IMR-90 (cell line): ENCODE measurements around the gene FAXDC2. TPM values are rescaled to one million over a fixed set of nuclear protein-coding genes. Genes with fewer than 3 reads are reported as not detected.
A peak's percentile ranks its signal among the peaks of the same experiment; 100 is the strongest.

Source experiments
- ATAC-seq: fragments of 200-7000 bp; cut with Tn5 transposase; 2 replicates; pipeline ENCODE4 v1.9.1; 2020; ENCODE audit warnings: low read depth, mild to moderate bottlenecking, moderate library complexity
- BruUV-seq: library from RNA; stranded (reverse); fragments of 400-500 nt; replicated peaks from 2 replicates; lab custom pipeline; 2021; lab: Mats Ljungman, UMichigan
- CTCF ChIA-PET: fragments of 300-600 bp; formaldehyde crosslinking; extraction: SDS; loops from one replicate; lab custom pipeline; 2021; ENCODE audit warnings: antibody characterized with exemption; lab: Yijun Ruan, JAX
- POLR2A ChIA-PET: fragments of 300-600 bp; sonication (Branson Sonifier 250); formaldehyde crosslinking; loops from one replicate; lab custom pipeline; 2022; ENCODE audit warnings: antibody characterized with exemption; ENCODE audit not compliant: unreplicated experiment; lab: Charles Lee
- DNase-seq: peaks from one replicate; pipeline ENCODE4 v3.0.0; 2013
- H2AFZ ChIP-seq: replicated peaks from 2 replicates; pipeline ENCODE3; 2013; ENCODE audit warnings: low read length, mild to moderate bottlenecking; ENCODE audit not compliant: poor library complexity
- H2AK5ac ChIP-seq: 2 replicates; pipeline ENCODE4 v1.6.1; 2013; ENCODE audit warnings: low read depth, low read length, inconsistent platforms
- H2AK9ac ChIP-seq: replicated peaks from 2 replicates; pipeline ENCODE3; 2013; ENCODE audit warnings: mild to moderate bottlenecking, low read depth, low read length, moderate library complexity; ENCODE audit not compliant: poor library complexity
- H2BK120ac ChIP-seq: 2 replicates; pipeline ENCODE4 v1.6.1; 2013; ENCODE audit warnings: low read depth, low read length, inconsistent platforms
- H2BK15ac ChIP-seq: 3 replicates; pipeline ENCODE4 v1.6.1; 2013; ENCODE audit warnings: low read depth, low read length, inconsistent platforms
- H2BK20ac ChIP-seq: 2 replicates; pipeline ENCODE4 v1.6.1; 2013; ENCODE audit warnings: low read depth, mild to moderate bottlenecking, inconsistent platforms, low read length, moderate library complexity
- H2BK5ac ChIP-seq: 2 replicates; pipeline ENCODE4 v1.6.1; 2013; ENCODE audit warnings: mild to moderate bottlenecking, low read depth, low read length, inconsistent platforms; ENCODE audit not compliant: poor library complexity, severe bottlenecking
- H3K14ac ChIP-seq: replicated peaks from 2 replicates; pipeline ENCODE4 v1.6.1; 2013; ENCODE audit warnings: low read depth, low read length, inconsistent platforms
- H3K18ac ChIP-seq: 2 replicates; pipeline ENCODE4 v1.6.1; 2013; ENCODE audit warnings: low read depth, low read length, control low read depth
- H3K23ac ChIP-seq: 2 replicates; pipeline ENCODE4 v1.6.1; 2013; ENCODE audit warnings: low read depth, low read length, inconsistent platforms
- H3K27ac ChIP-seq: 2 replicates; pipeline ENCODE4 v1.5.1; 2013; ENCODE audit warnings: mild to moderate bottlenecking, control low read depth, low read length; ENCODE audit not compliant: insufficient read depth
- H3K27me3 ChIP-seq: 2 replicates; pipeline ENCODE4 v1.6.1; 2013; ENCODE audit warnings: low read length; ENCODE audit not compliant: control insufficient read depth, insufficient read depth
- H3K36me3 ChIP-seq: 2 replicates; pipeline ENCODE4 v1.6.1; 2013; ENCODE audit warnings: low read length, mixed read lengths; ENCODE audit not compliant: control insufficient read depth, insufficient read depth
- H3K4ac ChIP-seq: 2 replicates; pipeline ENCODE4 v1.6.1; 2013; ENCODE audit warnings: low read depth, low read length, inconsistent platforms
- H3K4me1 ChIP-seq: 2 replicates; pipeline ENCODE4 v1.6.1; 2013; ENCODE audit warnings: low read length, mixed read lengths; ENCODE audit not compliant: control insufficient read depth, insufficient read depth
- H3K4me2 ChIP-seq: 2 replicates; pipeline ENCODE4 v1.6.1; 2013; ENCODE audit warnings: low read depth, mild to moderate bottlenecking, control low read depth, low read length, moderate library complexity
- H3K4me3 ChIP-seq: 2 replicates; pipeline ENCODE4 v1.5.1; 2013; ENCODE audit warnings: low read depth, mild to moderate bottlenecking, control low read depth, low read length, moderate library complexity; ENCODE audit not compliant: insufficient read depth
- H3K56ac ChIP-seq: 2 replicates; pipeline ENCODE4 v1.6.1; 2013; ENCODE audit warnings: low read length, inconsistent platforms; ENCODE audit not compliant: insufficient read depth; ENCODE audit errors: extremely low read depth
- H3K79me1 ChIP-seq, 2 experiments: 2 replicates each; pipeline ENCODE4 v1.6.1; 2013; ENCODE audit warnings: low read length in 2 of 2, inconsistent platforms in 1 of 2, low read depth in 1 of 2
- H3K9ac ChIP-seq: 2 replicates; pipeline ENCODE4 v1.6.1; 2013; ENCODE audit warnings: low read depth, low read length, control low read depth
- H3K9me1 ChIP-seq: 2 replicates; pipeline ENCODE4 v1.6.1; 2013; ENCODE audit warnings: low read length, inconsistent platforms; ENCODE audit not compliant: insufficient read depth
- H3K9me3 ChIP-seq: 2 replicates; pipeline ENCODE4 v1.6.1; 2013; ENCODE audit warnings: low read length; ENCODE audit not compliant: control insufficient read depth, insufficient read depth
- H4K20me1 ChIP-seq: 2 replicates; pipeline ENCODE4 v1.6.1; 2013; ENCODE audit warnings: low read length, inconsistent platforms; ENCODE audit not compliant: insufficient read depth
- H4K5ac ChIP-seq: 2 replicates; pipeline ENCODE4 v1.6.1; 2013; ENCODE audit warnings: mild to moderate bottlenecking, low read depth, low read length, control low read depth
- H4K8ac ChIP-seq, 2 experiments: 2 replicates each; pipeline ENCODE4 v1.6.1; 2013; ENCODE audit warnings: low read depth in 2 of 2, low read length in 2 of 2, control low read depth in 1 of 2, inconsistent platforms in 1 of 2
- H4K91ac ChIP-seq: 2 replicates; pipeline ENCODE4 v1.6.1; 2013; ENCODE audit warnings: low read depth, low read length, inconsistent platforms; ENCODE audit not compliant: insufficient read depth
- BHLHE40 ChIP-seq: fragments of 150-350 bp; IDR thresholded peaks from 2 replicates; pipeline ENCODE4 v1.6.1; 2016; ENCODE audit warnings: mild to moderate bottlenecking, low read depth, low read length
- CEBPB ChIP-seq: IDR thresholded peaks from 2 replicates; pipeline ENCODE4 v1.6.1; 2012; ENCODE audit warnings: low read depth, low read length, improper control_type of control experiment
- CHD1 ChIP-seq: IDR thresholded peaks from 2 replicates; pipeline ENCODE4 v1.6.1; 2012; ENCODE audit warnings: low read depth, low read length, improper control_type of control experiment
- MAFK ChIP-seq: IDR thresholded peaks from 2 replicates; pipeline ENCODE4 v1.6.1; 2012; ENCODE audit warnings: low read depth, low read length, improper control_type of control experiment
- MAZ ChIP-seq: IDR thresholded peaks from 2 replicates; pipeline ENCODE4 v1.6.1; 2012; ENCODE audit warnings: low read depth, mild to moderate bottlenecking, low read length, improper control_type of control experiment, moderate library complexity, borderline replicate concordance
- MXI1 ChIP-seq: IDR thresholded peaks from 2 replicates; pipeline ENCODE4 v1.6.1; 2012; ENCODE audit warnings: low read depth, mild to moderate bottlenecking, low read length, moderate library complexity, borderline replicate concordance
- POLR2A ChIP-seq: IDR thresholded peaks from 2 replicates; pipeline ENCODE4 v1.6.1; 2012; ENCODE audit warnings: mild to moderate bottlenecking, low read depth, low read length
- RAD21 ChIP-seq: IDR thresholded peaks from 2 replicates; pipeline ENCODE4 v1.6.1; 2012; ENCODE audit warnings: low read length, improper control_type of control experiment
- RCOR1 ChIP-seq: IDR thresholded peaks from 2 replicates; pipeline ENCODE4 v1.6.1; 2012; ENCODE audit warnings: mild to moderate bottlenecking, low read length, improper control_type of control experiment; ENCODE audit not compliant: insufficient replicate concordance
- RFX5 ChIP-seq: IDR thresholded peaks from 2 replicates; pipeline ENCODE4 v1.8.0; 2012; ENCODE audit warnings: low read depth, mild to moderate bottlenecking, low read length, moderate library complexity
- SMC3 ChIP-seq: fragments of 150-350 bp; IDR thresholded peaks from 2 replicates; pipeline ENCODE4 v1.6.1; 2016; ENCODE audit warnings: low read depth, mild to moderate bottlenecking, antibody characterized with exemption, low read length, moderate library complexity
- WGBS, 2 experiments: methylation state at CpG; one replicate each; pipeline versions ENCODE4 v1.1.5 to v1.1.7; 2013; ENCODE audit warnings: missing lambda C conversion rate in 2 of 2; ENCODE audit not compliant: insufficient read length in 1 of 2; ENCODE audit errors: extremely low coverage in 2 of 2; 5-methylcytosine and 5-hydroxymethylcytosine counted together
- dilution Hi-C: fragments of 300-500 bp; cut with HindIII; formaldehyde crosslinking; loops from one replicate; pipeline ENCODE4 v1.14.3; 2018; ENCODE audit warnings: low sequenced_read_pairs; ENCODE audit not compliant: unreplicated experiment
- in situ Hi-C: fragments of 300-500 bp; cut with MboI; formaldehyde crosslinking; loops from 3 replicates; pipeline ENCODE4 v1.14.3; 2019; ENCODE audit warnings: low sequenced_read_pairs, inconsistent platforms, mixed read lengths
- intact Hi-C: fragments of 100-400 bp; cut with micrococcal nuclease; formaldehyde crosslinking; loops from 2 replicates; pipeline ENCODE4 v1.10.0; 2022
- polyA plus RNA-seq, 3 experiments: library from polyadenylated mRNA; depleted of rRNA; stranded (reverse); fragments of >200 nt; gene quantifications; 2 replicates each; pipeline ENCODE4 v1.2.3, GENCODE V29; 2012; ENCODE audit warnings: low replicate concordance in 1 of 3
- total RNA-seq: library from RNA; depleted of rRNA; stranded (reverse); fragments of >200 nt; gene quantifications from 2 replicates; pipeline ENCODE4 v1.2.3, GENCODE V29; 2012
- TF ChIP-seq, protein P1 (sequence below): fragments of 150-350 bp; IDR thresholded peaks from 2 replicates; pipeline ENCODE4 v1.6.1; 2016; ENCODE audit warnings: low read depth, mild to moderate bottlenecking, low read length, moderate library complexity, borderline replicate concordance
- TF ChIP-seq, protein P2 (sequence below): fragments of 150-350 bp; IDR thresholded peaks from 2 replicates; pipeline ENCODE4 v1.6.1; 2017; ENCODE audit warnings: mild to moderate bottlenecking, antibody characterized with exemption, low read length, low read depth

FAXDC2 gene
- total and polyA plus RNA-seq, 2 of the 4 experiments (the other 2 are of a cell fraction) = 4.3 to 8.9 TPM

DNA sequence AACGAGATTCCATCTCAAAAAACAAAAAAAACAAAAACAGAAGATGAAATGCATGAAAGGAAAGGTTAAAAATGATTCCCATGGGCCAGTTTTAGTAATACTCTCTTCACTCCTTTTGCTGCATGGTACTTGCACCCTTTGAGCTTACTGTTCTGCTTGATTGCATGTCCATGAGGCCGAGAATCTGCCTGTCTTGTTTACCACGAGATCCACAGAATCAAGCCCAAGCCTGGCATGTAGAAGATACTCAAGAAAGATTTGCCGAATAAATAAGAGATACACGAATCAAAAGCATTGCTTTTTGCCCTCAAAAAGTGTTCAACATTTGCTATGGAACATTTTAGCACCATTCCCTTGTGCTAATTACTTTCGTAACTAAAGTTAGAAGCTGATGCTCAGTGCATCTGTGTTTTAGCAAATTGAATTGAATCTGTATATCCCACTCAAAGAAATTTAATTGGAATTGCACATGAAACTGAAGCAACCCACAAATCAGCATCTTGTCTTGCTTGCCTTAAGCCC lies 1.1 kb downstream of the FAXDC2 start:
- POLR2A ChIA-PET = no interaction called here
- H2BK15ac ChIP-seq = no peak overlapping the region
- H3K9me1 ChIP-seq = peaks cover 3% of the 10 kb centered on the region
- no peaks in the 10 kb centered on the region for H4K20me1 ChIP-seq
- no peak overlapping the region for H2AK5ac ChIP-seq
- no peak overlapping the region for H2AK9ac ChIP-seq
- H3K56ac ChIP-seq = no peak overlapping the region
- H2BK20ac ChIP-seq = no peak overlapping the region
- no peak overlapping the region for H2AFZ ChIP-seq
- dilution Hi-C loops (no loop called here), in situ Hi-C loops (no loop called here), intact Hi-C loops (no loop called here)
- 72% methylated on average over 3 of the region's 6 CpGs; no CpG with 5 or more reads in 1 of the 2 experiments for WGBS, 2 experiments
- H3K4me3 ChIP-seq = peak overlapping the region; percentile 69; the same call in 1 of the 2 replicates
- H4K5ac ChIP-seq = no peak overlapping the region
- no TSS peak for BruUV-seq
- H3K4me2 ChIP-seq = peak overlapping the region; percentile 91
- CTCF ChIA-PET = interaction anchor here (0.6 kb wide), 1 partner anchor 41 kb away, joined by 5 read pairs; no protein-coding TSS in a partner anchor
- no peak overlapping the region for H3K14ac ChIP-seq
- H3K9ac ChIP-seq = no peak overlapping the region
- no peak overlapping the region; the same call in 1 of the 2 replicates for H3K27ac ChIP-seq
- no peaks in the 10 kb centered on the region for H3K27me3 ChIP-seq
- H2BK5ac ChIP-seq = no peak overlapping the region
- H2BK120ac ChIP-seq = no peak overlapping the region
- H3K23ac ChIP-seq = peak overlapping the region; percentile 42; the same call in 1 of the 2 replicates
- DNase-seq (no peak), ATAC-seq (no peak)
- H4K91ac ChIP-seq = no peak overlapping the region
- no peak overlapping the region for H4K8ac ChIP-seq
- no peak overlapping the region for H3K4ac ChIP-seq
- TF ChIP-seq CEBPB = no peak
- no peak for TF ChIP-seq RFX5
- TF ChIP-seq BHLHE40 = no peak
- TF ChIP-seq MAZ = no peak
- no peak for TF ChIP-seq MXI1
- TF ChIP-seq RCOR1 = no peak
- TF ChIP-seq, protein P1, sequence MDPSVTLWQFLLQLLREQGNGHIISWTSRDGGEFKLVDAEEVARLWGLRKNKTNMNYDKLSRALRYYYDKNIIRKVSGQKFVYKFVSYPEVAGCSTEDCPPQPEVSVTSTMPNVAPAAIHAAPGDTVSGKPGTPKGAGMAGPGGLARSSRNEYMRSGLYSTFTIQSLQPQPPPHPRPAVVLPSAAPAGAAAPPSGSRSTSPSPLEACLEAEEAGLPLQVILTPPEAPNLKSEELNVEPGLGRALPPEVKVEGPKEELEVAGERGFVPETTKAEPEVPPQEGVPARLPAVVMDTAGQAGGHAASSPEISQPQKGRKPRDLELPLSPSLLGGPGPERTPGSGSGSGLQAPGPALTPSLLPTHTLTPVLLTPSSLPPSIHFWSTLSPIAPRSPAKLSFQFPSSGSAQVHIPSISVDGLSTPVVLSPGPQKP = no peak
- TF ChIP-seq CHD1 = no peak
- TF ChIP-seq SMC3 = no peak
- TF ChIP-seq, protein P2, sequence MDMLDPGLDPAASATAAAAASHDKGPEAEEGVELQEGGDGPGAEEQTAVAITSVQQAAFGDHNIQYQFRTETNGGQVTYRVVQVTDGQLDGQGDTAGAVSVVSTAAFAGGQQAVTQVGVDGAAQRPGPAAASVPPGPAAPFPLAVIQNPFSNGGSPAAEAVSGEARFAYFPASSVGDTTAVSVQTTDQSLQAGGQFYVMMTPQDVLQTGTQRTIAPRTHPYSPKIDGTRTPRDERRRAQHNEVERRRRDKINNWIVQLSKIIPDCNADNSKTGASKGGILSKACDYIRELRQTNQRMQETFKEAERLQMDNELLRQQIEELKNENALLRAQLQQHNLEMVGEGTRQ = no peak
- TF ChIP-seq RAD21 = no peak
- no peak for TF ChIP-seq MAFK
- no peak for TF ChIP-seq POLR2A
- no peaks in the 10 kb centered on the region for H3K79me1 ChIP-seq
- H3K4me1 ChIP-seq = peaks cover 4% of the 10 kb centered on the region
- no peak overlapping the region for H3K18ac ChIP-seq
- H3K36me3 ChIP-seq = peaks cover 2% of the 10 kb centered on the region; the same call in 1 of the 2 replicates
- H3K9me3 ChIP-seq = no peaks in the 10 kb centered on the region
